ENCODE data around the gene FMO5. TPM values are rescaled to one million over a fixed set of nuclear protein-coding genes. Genes with fewer than 3 reads are reported as not detected.
A peak's percentile ranks its signal among the peaks of the same experiment; 100 is the strongest.
"Not testable (repeated sequence)": the region's sequence is repeated elsewhere in the genome, so short reads cannot be mapped to it uniquely, and the experiment has no call there.

FMO5 gene
- total RNA-seq, 1 experiment from 2014 or later = not detected

GRCh38 chr1:147201786-147202185, 23.4 kb downstream of the FMO5 start:
- no peak overlapping the region for H3K4me3 ChIP-seq
- H3K36me3 ChIP-seq = no peaks in the 10 kb centered on the region
- no peaks in the 10 kb centered on the region for H3K4me1 ChIP-seq
- DNase-seq = no peak
- no peak overlapping the region for H3K27ac ChIP-seq
- no peaks in the 10 kb centered on the region for H3K9me3 ChIP-seq (replicated peaks)
- no peaks in the 10 kb centered on the region; the same call in 1 of the 2 replicates for H3K27me3 ChIP-seq

GRCh38 chr1:147201276-147201675, 23.9 kb downstream of the FMO5 start:
- H3K27me3 ChIP-seq = no peaks in the 10 kb centered on the region; the same call in 1 of the 2 replicates
- no peak for DNase-seq
- no peaks in the 10 kb centered on the region for H3K36me3 ChIP-seq
- H3K4me1 ChIP-seq = no peaks in the 10 kb centered on the region
- H3K9me3 ChIP-seq (replicated peaks) = no peaks in the 10 kb centered on the region
- H3K4me3 ChIP-seq = no peak overlapping the region
- no peak overlapping the region for H3K27ac ChIP-seq

- H3K9me3 ChIP-seq (replicated peaks); H3K36me3 ChIP-seq; H3K4me1 ChIP-seq; H3K4me3 ChIP-seq; H3K27ac ChIP-seq; DNase-seq; H3K27me3 ChIP-seq: not testable (repeated sequence)
Measured at GRCh38 chr1:147197324-147197723, 27.8 kb downstream of the FMO5 start.

- no peak overlapping the region for H3K4me3 ChIP-seq
- no peaks in the 10 kb centered on the region for H3K4me1 ChIP-seq
- no peak overlapping the region for H3K27ac ChIP-seq
- no peaks in the 10 kb centered on the region; the same call in 1 of the 2 replicates for H3K27me3 ChIP-seq
- DNase-seq = no peak
- H3K36me3 ChIP-seq = no peaks in the 10 kb centered on the region
- H3K9me3 ChIP-seq (replicated peaks) = no peaks in the 10 kb centered on the region
Measured at GRCh38 chr1:147189514-147189913, 35.6 kb downstream of the FMO5 start.

GRCh38 chr1:147185432-147185831, 39.7 kb downstream of the FMO5 start:
- Histone ChIP-seq H3K4me1 (no peaks in the 10 kb centered on the region), H3K36me3 (no peaks in the 10 kb centered on the region), H3K27me3 (no peaks in the 10 kb centered on the region; the same call in 1 of the 2 replicates), H3K27ac (no peak overlapping the region), H3K4me3 (no peak overlapping the region), H3K9me3 (replicated peaks) (no peaks in the 10 kb centered on the region)
- no peak for DNase-seq

GRCh38 chr1:147177611-147178380, 47.3 kb downstream of the FMO5 start:
- no peaks in the 10 kb centered on the region for H3K27me3 ChIP-seq
- no peak overlapping the region for H3K4me3 ChIP-seq
- no peak for DNase-seq

GRCh38 chr1:147172168-147173016, 52.7 kb downstream of the FMO5 start, which contains the start of gene PRKAB2:
Gene PRKAB2 (minus strand): TSS chr1:147172470. CDS start chr1:147172144, 326 bp downstream.
- Histone ChIP-seq H3K36me3 (no peaks in the 10 kb centered on the region), H3K4me3 (peak within 1 kb of the TSS; percentile 77), H3K27ac (peak within 1 kb of the TSS; percentile 34), H3K4me1 (peaks cover 5% of the 10 kb centered on the region; the same call in 1 of the 2 replicates), H3K9me3 (replicated peaks) (no peaks in the 10 kb centered on the region), H3K27me3 (no peaks in the 10 kb centered on the region)
- peak; percentile 92 for DNase-seq

More at GRCh38 chr1:147177611-147178380, 47.3 kb downstream of the FMO5 start:
- no peaks in the 10 kb centered on the region for H3K36me3 ChIP-seq
- H3K27ac ChIP-seq = no peak overlapping the region
- no peaks in the 10 kb centered on the region for H3K4me1 ChIP-seq
- H3K9me3 ChIP-seq (replicated peaks) = no peaks in the 10 kb centered on the region

- peak; percentile 2 to 20 for DNase-seq
- Histone ChIP-seq H3K4me3 (peak overlapping the region; percentile 77), H3K9me3 (replicated peaks) (no peaks in the 10 kb centered on the region), H3K36me3 (no peaks in the 10 kb centered on the region), H3K27me3 (no peaks in the 10 kb centered on the region), H3K27ac (peak overlapping the region; percentile 34), H3K4me1 (peaks cover 9% of the 10 kb centered on the region)
Measured at GRCh38 chr1:147171399-147172167, 53.6 kb downstream of the FMO5 start.

- H3K4me3 ChIP-seq = no peak overlapping the region
- H3K36me3 ChIP-seq = no peaks in the 10 kb centered on the region
- no peaks in the 10 kb centered on the region for H3K27me3 ChIP-seq
- no peak for DNase-seq
- H3K9me3 ChIP-seq (replicated peaks) = no peaks in the 10 kb centered on the region
- H3K27ac ChIP-seq = no peak overlapping the region
- peaks cover 9% of the 10 kb centered on the region for H3K4me1 ChIP-seq
Measured at GRCh38 chr1:147169840-147170674, 55.1 kb downstream of the FMO5 start.

GRCh38 chr1:147169171-147169570, 56.0 kb downstream of the FMO5 start:
- Histone ChIP-seq H3K27me3 (no peaks in the 10 kb centered on the region), H3K27ac (no peak overlapping the region), H3K36me3 (no peaks in the 10 kb centered on the region), H3K4me1 (peaks cover 9% of the 10 kb centered on the region), H3K4me3 (no peak overlapping the region), H3K9me3 (replicated peaks) (no peaks in the 10 kb centered on the region)
- DNase-seq = no peak

- Histone ChIP-seq H3K27me3 (no peaks in the 10 kb centered on the region), H3K36me3 (no peaks in the 10 kb centered on the region), H3K9me3 (replicated peaks) (no peaks in the 10 kb centered on the region), H3K27ac (no peak overlapping the region), H3K4me3 (no peak overlapping the region), H3K4me1 (peaks cover 9% of the 10 kb centered on the region)
- DNase-seq = peak in 1 of 2 experiments; percentile 9
Measured at GRCh38 chr1:147168626-147169058, 56.5 kb downstream of the FMO5 start.

- Histone ChIP-seq H3K4me3 (no peak overlapping the region), H3K27ac (peak overlapping the region; percentile 41), H3K27me3 (no peaks in the 10 kb centered on the region), H3K4me1 (peaks cover 9% of the 10 kb centered on the region), H3K36me3 (no peaks in the 10 kb centered on the region), H3K9me3 (replicated peaks) (no peaks in the 10 kb centered on the region)
- DNase-seq = peak in 1 of 2 experiments; percentile 18
Measured at GRCh38 chr1:147167365-147167764, 57.8 kb downstream of the FMO5 start.

- DNase-seq = no peak
- no peaks in the 10 kb centered on the region for H3K36me3 ChIP-seq
Measured at GRCh38 chr1:147163019-147163418, 62.1 kb downstream of the FMO5 start.

GRCh38 chr1:147162093-147162492, 63.0 kb downstream of the FMO5 start:
- no peaks in the 10 kb centered on the region for H3K9me3 ChIP-seq (replicated peaks)
- no peaks in the 10 kb centered on the region for H3K27me3 ChIP-seq
- H3K36me3 ChIP-seq = no peaks in the 10 kb centered on the region
- H3K4me1 ChIP-seq = peaks cover 3% of the 10 kb centered on the region
- no peak overlapping the region for H3K4me3 ChIP-seq
- no peak overlapping the region for H3K27ac ChIP-seq
- DNase-seq = no peak

More at GRCh38 chr1:147163019-147163418, 62.1 kb downstream of the FMO5 start:
- Histone ChIP-seq H3K4me1 (peaks cover 7% of the 10 kb centered on the region), H3K4me3 (no peak overlapping the region), H3K27ac (no peak overlapping the region), H3K27me3 (no peaks in the 10 kb centered on the region), H3K9me3 (replicated peaks) (no peaks in the 10 kb centered on the region)

Data from SJCRH30 (cell line).